ENCODE measurements around the gene TSHZ3. TPM values are rescaled to one million over a fixed set of nuclear protein-coding genes. Genes with fewer than 3 reads are reported as not detected.

Gene TSHZ3
- polyA plus RNA-seq, 5 donors: 31.2 to 43.1 (median 35.2) TPM

- no peak for DNase-seq
Measured at GRCh38 chr19:31266731-31267130, 82.5 kb downstream of the TSHZ3 start.

DNA sequence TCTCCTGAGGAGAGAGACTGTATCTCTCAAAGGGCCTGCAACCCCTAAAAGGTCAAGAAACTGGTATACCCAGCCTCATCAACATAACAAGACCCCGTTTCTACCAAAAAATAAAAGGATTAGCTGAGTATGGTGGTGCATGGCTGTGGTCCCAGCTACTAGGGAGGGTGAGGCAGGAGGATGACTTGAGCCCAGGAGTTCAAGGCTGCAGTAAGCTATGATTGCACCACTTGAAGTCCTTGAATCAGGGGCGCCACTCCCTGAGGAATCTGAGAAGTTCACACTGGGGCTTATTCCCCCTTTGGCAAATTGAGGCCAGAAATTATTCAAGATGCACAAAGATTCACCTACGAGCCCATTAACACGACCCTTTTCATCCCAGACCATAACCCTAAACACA, 83.0 kb downstream of the TSHZ3 start:
- DNase-seq: no peak

GRCh38 chr19:31264041-31264778, 85.0 kb downstream of the TSHZ3 start:
- DNase-seq: no peak

DNA sequence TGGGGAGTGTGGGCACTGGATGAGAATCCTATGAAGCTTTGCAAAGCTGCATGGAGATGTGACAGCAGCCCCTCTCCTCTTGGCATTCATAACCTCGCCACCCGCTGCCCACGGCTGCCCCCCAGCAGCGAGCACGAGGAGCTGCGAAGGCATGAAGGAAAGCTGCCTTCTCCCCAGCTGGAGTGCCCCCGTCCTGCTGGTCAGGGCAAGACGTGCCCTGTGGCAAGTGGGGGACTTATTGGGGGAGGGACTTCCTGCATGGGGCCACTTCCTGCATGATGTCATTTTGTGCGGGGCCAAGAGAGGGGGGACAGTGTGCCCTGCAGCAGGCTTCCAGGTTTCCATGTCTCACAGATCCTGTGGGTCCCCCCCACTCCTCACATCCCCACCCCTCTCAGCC, 85.9 kb downstream of the TSHZ3 start:
- DNase-seq: no peak

DNA sequence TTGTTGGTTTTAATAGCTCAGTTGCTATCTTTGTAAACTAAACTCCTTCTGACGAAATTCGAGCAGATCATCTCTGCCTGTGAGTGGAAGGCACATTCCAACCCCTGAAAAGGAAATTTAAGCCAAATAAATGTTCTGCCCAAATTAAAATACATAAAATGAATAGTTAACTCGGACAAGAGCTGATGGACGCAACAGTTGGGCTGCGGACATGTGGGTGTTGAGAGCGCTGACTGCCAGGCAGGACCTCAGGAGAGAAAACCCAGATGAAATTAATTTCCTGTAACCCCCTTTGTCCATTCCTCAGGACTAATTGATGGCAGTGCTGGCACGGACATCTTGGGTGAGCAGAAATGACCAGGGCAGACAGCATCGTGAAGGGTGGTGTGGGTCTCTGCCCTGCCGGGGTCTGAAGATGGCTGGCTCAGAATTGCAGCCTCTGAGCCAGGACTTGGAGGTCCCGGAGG, 86.5 kb downstream of the TSHZ3 start:
- DNase-seq: no peak

DNA sequence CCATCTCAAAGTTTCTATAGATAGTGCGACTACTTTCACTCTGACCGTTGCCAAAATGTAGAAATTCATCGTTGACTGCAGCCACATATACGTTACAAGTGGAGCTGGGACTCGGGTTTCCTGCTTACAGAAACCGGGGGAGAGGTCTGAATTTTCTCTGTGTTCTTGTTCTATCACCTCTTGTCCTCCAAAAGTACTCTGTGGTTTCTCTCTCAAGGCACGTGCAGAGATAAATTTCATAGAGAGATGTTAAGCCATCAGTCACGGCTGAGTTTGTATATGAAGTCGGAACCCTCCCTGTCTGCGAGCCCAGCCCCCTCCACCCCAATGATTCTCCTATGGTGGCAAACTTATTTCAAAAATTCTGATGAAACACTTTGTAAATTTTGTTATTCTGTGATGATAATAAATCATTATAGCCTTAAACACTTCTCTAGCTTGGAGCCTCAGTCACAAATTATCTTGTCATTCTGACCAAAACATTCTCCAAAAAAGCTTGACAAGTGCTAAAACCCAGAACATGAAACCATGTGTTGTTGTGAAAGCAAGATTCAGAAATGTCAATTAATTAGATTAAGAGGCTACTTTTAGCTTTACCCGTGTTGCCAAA, 87.5 kb downstream of the TSHZ3 start:
- no peak for DNase-seq

DNA sequence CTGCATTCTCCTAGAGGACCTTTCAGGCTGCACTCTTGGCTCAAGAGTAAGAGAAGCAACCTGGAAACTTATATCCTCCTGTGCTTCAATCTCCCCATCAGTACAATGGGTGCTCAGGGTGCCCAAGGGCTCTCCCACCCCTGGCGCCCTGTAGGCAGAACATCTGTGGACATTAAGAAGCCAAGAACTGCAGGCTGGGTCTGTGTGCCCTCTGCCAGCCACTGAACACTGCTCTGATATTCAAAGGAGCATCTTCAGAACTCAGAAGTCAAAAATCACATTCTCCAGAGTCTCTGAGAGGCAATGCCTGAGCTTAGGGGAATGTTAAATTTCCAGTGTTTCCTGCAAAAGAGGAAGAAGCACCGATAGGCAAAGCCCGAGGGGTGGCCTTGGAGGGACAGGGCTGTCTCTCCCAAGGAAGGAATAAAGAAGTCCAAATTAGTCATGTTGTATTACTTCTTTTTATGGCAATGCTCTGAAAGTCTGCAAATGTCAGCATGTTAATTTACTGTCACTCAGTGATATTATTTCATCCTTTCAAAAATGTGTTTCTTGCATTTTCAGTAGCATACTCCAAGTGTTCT, 88.1 kb downstream of the TSHZ3 start:
- no peak for DNase-seq

DNA sequence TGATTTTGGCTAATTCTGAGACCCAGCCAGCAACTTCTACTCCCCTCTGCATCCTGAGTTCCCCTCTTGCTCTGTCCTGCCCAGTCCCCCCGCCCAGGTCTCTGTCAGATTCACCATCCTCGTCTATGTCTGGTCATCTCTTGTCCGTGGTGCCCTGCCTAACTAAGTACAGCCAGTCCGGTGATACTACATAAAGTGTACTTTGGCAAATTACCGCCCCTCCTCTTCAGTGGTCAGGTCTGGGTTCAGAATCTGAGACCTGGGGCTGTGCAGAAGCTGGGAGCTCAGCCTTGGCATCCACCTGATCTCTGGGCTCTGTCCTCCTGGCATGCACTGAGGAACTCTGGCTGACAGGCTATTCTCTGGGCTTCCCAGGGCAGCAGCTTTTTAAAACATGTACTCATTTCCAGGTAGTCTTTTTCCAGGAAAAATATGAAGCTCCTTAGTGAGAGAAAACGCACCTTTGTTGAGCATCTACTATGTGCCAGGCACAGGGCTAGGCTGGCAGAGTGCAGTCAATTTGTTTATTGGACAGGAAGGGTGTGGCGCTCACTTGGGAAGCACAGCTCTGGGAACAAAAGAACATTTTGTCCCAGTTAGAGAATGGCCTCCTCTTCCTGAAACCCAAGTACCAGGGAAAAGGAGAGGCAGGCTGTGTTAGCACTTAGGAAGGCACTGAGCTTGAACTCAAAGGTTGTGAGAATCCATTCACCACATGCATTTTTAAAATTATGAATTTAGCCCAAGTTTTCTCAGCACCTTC, 88.9 kb downstream of the TSHZ3 start:
- no peak for DNase-seq

DNA sequence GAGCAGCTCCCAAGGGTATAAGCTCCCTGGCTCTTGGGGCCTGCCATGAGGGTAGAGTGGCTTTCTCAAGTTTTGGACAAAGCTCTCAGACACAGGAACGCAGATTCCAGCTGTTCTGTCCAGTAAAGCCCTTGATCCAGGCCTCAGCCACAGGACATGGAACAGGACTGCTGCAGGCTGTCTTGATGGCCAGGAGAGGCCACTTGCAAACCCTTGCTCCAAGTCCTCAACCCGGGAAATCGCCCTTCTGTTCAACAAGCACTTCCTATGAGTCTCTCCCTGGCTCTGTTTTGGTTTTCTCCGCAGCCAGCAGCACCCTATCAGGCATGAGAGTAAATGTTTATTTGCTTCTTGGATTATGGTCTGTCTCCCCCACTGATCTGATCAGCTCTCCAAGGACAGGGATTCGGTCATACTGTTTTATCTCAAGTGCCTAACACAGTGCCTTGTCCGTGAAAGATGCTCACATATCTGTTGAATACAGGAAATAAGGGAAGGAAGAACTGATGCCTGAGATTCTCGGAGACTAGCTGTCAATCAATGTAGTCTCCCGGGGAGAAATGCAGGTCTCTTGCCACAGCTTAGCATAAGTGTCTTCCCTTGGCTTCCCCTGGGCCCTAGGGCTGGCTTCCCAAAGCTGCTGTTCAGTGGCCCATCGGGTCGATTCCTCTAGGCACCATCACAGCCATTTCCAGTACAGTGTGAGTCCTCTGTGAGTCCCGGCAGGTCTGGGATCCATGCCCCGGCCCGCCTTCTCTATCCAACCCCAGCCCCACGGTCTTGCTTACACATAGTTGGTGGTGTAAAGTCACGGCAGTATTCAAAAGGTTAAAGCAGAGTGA, 90.8 kb downstream of the TSHZ3 start:
- no peak for DNase-seq

- no peak for DNase-seq
Measured at GRCh38 chr19:31257426-31258130, 91.7 kb downstream of the TSHZ3 start.

GRCh38 chr19:31257025-31257424, 92.2 kb downstream of the TSHZ3 start:
- no peak for DNase-seq

DNA sequence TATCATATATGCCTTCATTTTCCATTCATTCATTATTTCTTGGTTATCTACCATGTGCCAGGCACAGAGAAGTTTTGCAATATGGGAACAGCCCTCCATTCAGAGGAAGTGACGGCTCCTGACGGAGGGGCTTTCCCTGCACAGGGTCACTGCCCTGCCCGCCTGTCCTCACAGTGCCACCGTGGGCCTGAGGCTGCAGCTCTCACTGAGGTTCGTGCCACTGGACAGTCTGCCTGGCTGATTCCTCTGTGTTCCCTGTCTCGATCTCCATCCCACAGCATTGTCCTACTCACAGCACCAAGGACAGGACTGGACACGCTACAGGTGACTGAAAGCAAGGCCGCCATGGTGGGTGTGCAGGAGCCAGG, 92.7 kb downstream of the TSHZ3 start:
- no peak for DNase-seq

- no peak for DNase-seq
Measured at GRCh38 chr19:31255831-31256592, 93.2 kb downstream of the TSHZ3 start.

- no peak for DNase-seq
Measured at GRCh38 chr19:31255174-31255799, 93.9 kb downstream of the TSHZ3 start.

- DNase-seq: no peak
Measured at GRCh38 chr19:31254611-31255010, 94.6 kb downstream of the TSHZ3 start.

DNA sequence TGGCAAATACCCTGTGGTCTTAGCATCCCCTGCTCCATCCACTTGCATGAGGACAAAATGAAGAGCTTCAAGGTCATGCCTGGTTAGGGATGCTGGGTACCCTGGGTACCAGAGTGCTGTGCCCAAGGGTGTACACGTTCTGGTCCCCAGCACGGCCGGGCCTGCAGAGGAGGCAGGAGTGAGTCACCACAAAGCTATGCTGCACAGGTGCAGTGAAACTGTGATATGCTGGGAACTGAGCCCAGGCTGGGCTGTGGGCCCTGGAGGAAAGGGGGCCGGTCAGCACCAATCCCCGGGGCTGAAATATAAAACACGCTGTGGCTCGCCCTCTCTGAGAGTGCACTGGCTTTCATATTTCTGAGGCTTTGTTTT, 95.1 kb downstream of the TSHZ3 start:
- DNase-seq: no peak

- DNase-seq: no peak
Measured at GRCh38 chr19:31253526-31254179, 95.6 kb downstream of the TSHZ3 start.

GRCh38 chr19:31252441-31252840, 96.8 kb downstream of the TSHZ3 start:
- DNase-seq: no peak

DNA sequence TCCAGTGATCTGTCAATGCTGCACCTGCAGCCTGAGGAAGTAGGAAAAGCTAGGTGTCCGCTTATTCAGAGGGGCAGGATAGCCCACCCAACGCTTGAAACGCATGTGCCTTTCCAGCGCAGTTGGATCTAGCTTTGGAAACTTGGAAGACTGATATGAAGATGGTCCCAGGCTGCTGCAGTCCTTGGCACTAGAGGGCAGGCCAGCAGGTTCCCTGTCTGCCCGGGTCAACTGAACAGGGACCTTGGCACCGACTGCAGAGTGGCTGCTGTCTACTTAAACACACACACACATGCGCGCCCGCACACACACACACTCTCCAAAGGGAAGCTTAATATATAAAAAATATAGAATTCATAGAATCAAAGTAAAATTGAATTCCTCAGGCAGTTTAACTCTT, 100.0 kb downstream of the TSHZ3 start:
- no peak for DNase-seq

All from right lung (tissue), 5 donors.